HL-60/S4 treated with retinoic acid at 250 ng/mL for 4 days and 3 days (cell line): Measurements from ENCODE around the gene RALBP1.

Experiments used
- in situ Hi-C: fragments of 300-500 bp; cut with MboI; formaldehyde crosslinking; loops from 2 replicates; pipeline ENCODE4 v1.7.0; 2022; ENCODE audit warnings: low sequenced_read_pairs

The RALBP1 gene

GRCh38 chr18:9546468-9546867 lies 71.2 kb downstream of the RALBP1 start:
- in situ Hi-C loops = no loop called here

DNA sequence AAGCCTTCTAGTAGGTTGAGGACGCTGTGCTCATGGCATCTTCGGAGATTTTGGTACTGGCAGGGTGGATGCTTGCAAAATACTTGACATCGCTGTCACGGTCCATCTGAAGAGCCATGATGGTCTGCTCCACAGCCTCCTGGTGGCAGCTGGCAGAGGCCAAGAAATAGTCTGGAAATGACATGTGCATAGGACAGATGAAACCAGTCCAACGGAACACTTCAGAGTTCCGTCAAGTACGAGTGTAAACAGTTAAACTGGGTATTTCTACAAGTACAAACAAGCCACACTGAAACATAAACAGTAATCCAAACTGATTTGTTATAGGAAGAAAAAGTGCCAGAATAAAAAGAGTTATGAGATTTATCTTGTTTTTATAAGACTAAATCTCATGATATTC lies 72.5 kb downstream of the RALBP1 start:
- in situ Hi-C loops = no loop called here

DNA sequence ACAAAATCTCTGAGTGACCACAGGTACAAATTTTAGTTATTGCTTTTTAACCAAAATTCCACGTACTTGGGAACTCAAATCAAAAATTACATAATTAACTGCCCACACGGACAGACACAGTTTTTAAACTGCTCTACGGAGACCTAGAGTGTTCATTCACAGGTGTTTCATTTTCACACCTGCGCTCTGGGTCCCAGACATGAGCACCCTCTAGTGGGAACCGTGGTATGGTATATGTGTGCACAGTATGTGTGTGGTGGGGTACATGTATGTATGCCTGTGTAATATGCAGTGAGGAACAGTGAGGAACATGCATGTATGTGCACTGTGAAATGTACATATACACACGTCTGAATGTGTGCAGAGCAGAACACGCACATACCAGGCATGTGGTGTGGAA lies 74.1 kb downstream of the RALBP1 start:
- in situ Hi-C loops = no loop called here

DNA sequence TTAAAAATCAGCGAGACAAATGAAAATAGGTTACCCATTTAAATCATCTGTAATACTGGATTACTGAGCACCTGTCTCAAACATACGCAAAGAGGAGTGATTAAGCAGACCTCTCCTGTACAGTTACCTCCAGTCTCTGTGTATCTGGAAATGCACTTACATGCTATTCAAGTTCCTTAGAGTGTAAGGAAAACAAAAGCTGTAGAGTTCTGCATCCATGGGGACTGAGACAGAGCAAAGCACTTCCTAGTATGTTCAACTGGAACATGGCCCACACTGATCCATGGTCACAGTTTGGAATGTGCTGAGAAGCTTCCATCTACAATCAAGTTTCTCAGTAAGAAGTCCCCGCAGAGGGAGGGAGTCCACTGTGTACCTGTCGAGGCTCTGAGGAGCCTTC lies 75.1 kb downstream of the RALBP1 start:
- in situ Hi-C loops = loop anchor here (25.0 kb wide), 1 partner anchor 962 kb away; no protein-coding TSS in a partner anchor

DNA sequence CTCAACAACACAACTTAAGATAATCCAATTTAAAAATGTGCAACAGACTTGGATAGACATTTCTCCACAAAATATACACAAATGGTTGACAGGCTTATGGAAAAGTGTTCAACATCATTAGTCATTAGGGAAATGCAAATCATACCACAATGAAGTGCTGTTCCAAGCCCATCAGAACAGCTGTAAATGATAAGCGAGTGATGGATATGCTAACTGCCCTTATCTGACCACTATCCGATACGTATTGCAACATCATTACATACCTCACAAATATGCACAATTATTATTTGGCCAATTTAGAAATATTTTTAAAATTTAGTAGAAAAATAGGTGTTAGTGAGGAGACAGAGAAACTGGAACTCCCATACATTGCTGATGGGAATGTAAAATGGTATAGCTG lies 76.9 kb downstream of the RALBP1 start:
- in situ Hi-C loops = loop anchor here (25.0 kb wide), 1 partner anchor 960 kb away; no protein-coding TSS in a partner anchor

DNA sequence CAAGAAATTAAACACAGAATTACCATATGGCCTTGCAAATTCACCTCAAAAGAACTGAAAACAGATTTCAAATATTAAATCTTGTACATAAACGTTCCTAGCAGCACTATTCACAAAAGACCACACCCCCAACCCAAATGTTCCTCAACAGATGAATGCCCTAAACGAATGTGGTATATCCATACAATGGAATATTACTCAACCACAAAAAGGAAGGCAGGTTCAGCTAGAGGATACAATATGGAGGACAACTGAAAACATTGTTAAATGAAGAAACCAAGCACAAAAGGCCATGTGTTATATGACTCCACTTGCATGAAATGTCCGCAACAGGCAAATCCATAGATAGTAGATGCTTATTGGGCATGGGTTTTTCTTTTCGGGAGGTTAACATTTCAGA lies 77.3 kb downstream of the RALBP1 start:
- in situ Hi-C loops = loop anchor here (25.0 kb wide), 1 partner anchor 960 kb away; no protein-coding TSS in a partner anchor

DNA sequence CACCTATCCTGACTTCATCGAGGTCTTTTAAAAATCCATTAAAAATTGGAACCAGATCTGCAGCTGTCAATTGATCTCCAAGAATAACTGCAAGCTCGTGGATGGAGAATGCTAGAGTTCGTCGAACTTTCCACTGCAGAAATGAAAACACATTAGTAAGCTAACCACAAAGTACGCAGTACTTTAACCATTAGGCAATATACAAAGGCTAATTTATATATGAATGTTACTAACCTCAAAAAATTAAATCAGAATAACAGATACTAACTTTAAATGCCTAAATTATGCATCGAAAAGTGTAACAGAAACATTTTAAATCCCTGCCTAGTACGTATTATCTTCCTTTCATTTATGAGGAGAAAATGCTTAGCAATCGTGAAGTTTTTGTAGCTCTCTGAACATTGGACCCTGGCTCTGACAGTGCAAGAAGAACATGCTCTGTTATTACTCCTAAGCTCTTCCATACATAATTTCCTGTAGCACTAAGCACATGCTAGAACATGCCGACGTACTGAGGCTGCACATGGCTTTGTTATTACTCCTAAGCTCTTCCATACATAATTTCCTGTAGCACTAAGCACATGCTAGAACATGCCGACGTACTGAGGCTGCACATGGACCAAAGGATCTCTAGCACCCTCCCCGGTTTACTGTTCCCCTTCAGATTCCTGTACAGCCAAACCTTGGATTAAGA lies 82.1 kb downstream of the RALBP1 start:
- in situ Hi-C loops = loop anchor here (25.0 kb wide), 1 partner anchor 955 kb away; no protein-coding TSS in a partner anchor

DNA sequence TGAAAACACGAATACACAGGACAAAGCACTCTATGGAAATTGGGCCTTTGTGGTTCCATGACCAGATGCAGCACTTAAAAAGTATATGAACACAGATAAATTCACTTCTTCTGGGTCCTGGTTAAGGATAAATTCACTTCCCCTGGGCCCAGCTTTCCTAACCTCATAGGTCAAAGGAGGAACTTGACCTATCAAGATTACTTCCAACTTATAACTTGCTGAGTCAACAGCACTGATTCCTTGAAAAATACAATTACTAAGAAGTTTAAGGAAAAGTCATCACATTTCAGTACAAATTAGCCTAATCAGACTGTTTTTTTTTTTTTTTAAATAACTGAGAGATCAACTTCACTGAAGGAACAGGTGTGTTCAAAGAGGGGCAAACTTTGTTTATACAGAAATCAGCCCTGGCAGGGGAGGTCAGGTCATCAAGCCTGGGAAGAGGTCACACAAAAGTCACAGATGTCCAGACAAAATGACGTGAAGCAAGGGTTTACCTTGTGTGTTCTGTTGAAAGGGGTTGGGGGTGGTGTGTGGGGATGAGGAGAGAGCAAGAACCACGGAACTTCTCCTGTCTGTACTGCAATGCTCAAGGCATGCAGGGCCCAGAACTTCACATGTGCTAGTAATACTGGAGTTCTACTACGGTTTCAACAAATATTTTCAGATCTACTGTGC lies 83.2 kb downstream of the RALBP1 start:
- in situ Hi-C loops = loop anchor here (25.0 kb wide), 1 partner anchor 954 kb away; no protein-coding TSS in a partner anchor

DNA sequence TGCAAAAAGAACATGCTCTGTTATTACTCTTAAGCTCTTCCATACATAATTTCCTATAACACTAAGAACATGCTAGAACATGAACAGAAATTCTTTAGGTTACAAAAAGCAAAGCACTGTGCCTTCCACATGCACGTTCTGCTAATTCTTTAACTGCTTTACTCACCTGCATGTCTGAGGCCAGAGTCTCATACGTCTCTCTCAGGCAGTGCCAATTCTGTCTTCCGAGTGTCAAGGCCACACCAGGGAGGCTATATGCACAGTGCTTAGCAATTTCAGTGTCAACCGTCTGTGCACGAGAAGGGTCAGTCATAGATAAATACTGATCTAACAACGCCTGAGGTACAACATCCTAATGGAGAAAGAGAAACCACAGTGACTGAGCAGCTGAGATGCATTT lies 83.9 kb downstream of the RALBP1 start:
- in situ Hi-C loops = loop anchor here (25.0 kb wide), 1 partner anchor 953 kb away; no protein-coding TSS in a partner anchor

DNA sequence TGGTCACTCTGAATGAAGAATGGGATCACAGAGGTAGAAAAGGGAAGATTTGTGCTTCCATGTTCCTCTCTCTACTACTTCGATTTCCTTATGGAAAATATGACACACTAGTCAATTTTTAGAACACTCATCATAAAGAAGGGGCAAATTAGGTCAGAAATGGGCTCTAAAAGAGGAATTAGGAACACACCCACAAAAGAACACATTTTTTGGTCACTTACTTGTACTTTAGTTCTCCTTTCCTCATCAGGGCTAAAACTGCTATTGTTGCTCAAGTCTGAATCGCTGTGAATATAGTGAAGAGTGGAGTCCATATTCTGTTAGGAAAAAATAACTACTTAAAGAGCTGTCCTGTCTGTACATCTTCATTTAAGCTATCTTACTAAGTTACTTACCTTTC lies 86.4 kb downstream of the RALBP1 start:
- in situ Hi-C loops = loop anchor here (25.0 kb wide), 1 partner anchor 951 kb away; no protein-coding TSS in a partner anchor

- in situ Hi-C loops = loop anchor here (25.0 kb wide), 1 partner anchor 950 kb away; no protein-coding TSS in a partner anchor
Measured at GRCh38 chr18:9562584-9562983, 87.3 kb downstream of the RALBP1 start.

GRCh38 chr18:9563331-9563730 lies 88.0 kb downstream of the RALBP1 start:
- in situ Hi-C loops = loop anchor here (25.0 kb wide), 1 partner anchor 949 kb away; no protein-coding TSS in a partner anchor

- in situ Hi-C loops = loop anchor here (25.0 kb wide), 1 partner anchor 947 kb away; no protein-coding TSS in a partner anchor
Measured at GRCh38 chr18:9565407-9565806, 90.1 kb downstream of the RALBP1 start.

- in situ Hi-C loops = loop anchor here (25.0 kb wide), 1 partner anchor 944 kb away; no protein-coding TSS in a partner anchor
Measured at GRCh38 chr18:9568186-9568585, 92.9 kb downstream of the RALBP1 start.

DNA sequence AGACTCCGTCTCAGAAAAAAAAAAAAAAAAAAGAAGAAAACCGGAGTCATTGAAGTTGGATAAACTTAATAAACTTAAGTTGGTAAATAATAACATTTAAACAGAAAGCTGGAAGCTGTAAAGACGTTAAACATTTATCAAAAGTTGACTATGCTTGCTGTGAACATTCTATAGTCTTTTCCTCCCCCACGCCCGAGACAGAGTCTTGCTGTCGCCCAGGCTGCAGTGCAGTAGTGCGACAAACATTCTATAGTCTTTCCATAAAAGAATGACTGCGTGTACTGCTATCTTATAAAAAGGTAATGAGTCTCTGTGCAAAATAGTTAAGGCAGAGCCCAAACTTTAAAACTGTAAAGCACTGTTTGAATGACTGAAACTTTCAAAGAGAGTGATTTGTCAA lies 93.9 kb downstream of the RALBP1 start:
- in situ Hi-C loops = loop anchor here (25.0 kb wide), 1 partner anchor 943 kb away; no protein-coding TSS in a partner anchor

- in situ Hi-C loops = loop anchor here (25.0 kb wide), 1 partner anchor 942 kb away; no protein-coding TSS in a partner anchor
Measured at GRCh38 chr18:9570255-9570654, 94.9 kb downstream of the RALBP1 start.

DNA sequence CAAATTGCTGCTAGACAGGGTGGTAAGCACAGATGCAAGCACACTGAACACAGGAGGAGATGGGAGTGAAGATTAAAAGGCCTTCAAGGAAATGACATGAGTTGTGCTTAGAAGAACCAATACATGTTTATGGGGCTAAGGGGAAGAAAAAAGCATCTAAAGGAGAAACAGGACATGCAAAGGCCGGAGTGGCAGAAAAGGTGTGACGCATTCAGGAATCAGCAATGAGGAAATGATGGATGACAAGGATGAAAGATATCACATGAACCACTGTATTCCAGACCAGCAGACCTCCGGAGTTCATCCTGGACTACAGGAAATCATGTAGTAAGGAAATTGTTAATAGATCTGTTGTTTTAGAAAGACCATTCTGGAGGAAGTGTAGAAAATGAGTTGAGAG lies 96.2 kb downstream of the RALBP1 start:
- in situ Hi-C loops = loop anchor here (25.0 kb wide), 1 partner anchor 941 kb away; no protein-coding TSS in a partner anchor

DNA sequence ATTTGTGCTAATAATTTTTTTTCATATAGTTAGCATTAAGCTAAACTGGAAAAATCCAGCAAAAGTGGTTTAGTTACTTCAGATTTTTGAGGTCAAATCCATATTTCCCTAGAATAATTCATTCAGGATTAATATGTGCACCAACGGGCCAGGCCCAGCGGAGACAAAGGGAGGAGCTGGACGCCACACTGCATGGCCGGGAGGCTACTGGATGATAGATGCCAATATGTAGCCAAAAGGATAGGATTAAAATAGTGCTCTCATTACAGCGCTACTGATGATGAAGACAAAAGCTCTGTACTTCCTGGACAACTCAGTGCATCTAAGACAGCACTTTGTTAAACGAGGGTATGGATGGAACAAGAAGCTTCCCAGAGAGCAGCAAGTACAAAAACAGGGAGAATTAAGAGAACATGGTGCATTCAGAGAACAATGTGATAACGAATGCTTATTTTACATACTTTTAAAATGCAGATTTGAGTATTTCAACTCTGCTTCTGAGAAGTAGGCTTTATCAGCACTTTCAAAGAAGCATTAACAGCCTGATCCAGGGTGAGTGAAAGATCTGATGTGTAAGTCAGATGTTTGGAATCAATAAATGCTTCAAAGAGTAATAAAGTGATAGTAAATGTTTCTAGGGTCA lies 99.3 kb downstream of the RALBP1 start:
- in situ Hi-C loops = loop anchor here (25.0 kb wide), 1 partner anchor 938 kb away; no protein-coding TSS in a partner anchor

DNA sequence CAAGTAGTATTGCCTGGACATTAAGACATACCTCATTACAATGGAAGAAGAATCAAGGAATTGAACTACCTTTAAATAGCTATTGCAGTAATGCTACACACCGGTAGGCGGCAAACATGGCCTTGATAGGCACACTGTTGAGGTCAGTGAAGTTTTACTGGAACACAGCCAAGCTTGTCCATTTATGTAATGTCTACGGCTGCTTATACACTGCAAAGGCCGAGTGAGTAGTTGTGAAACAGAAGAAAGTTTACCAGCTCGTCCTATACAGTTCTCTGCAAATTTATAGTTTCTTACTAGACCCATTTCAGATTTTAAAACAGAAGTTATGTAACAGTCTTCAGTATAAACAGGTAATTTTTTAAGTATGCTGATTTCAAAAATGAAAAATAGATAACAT lies 100.2 kb downstream of the RALBP1 start:
- in situ Hi-C loops = no loop called here

GRCh38 chr18:9577361-9577760 lies 102.0 kb downstream of the RALBP1 start:
- in situ Hi-C loops = no loop called here

GRCh38 chr18:9578306-9578705 lies 103.0 kb downstream of the RALBP1 start:
- in situ Hi-C loops = no loop called here
